HEK293 (cell line): ENCODE measurements around the gene PSMD5.
"Not testable (repeated sequence)": the region's sequence is repeated elsewhere in the genome, so short reads cannot be mapped to it uniquely, and the experiment has no call there.

Source experiments
- CTCF ChIA-PET: fragments of 350-600 bp; formaldehyde crosslinking; extraction: SDS; loops from one replicate; lab custom pipeline; 2021; ENCODE audit warnings: antibody characterized with exemption; lab: Yijun Ruan, JAX
- POLR2A ChIA-PET: fragments of 300-600 bp; formaldehyde crosslinking; extraction: SDS; loops from one replicate; lab custom pipeline; 2020; ENCODE audit warnings: antibody characterized with exemption, inconsistent platforms; lab: Yijun Ruan, JAX
- H3K27ac ChIP-seq: fragments of 200-500 bp; sonication (Bioruptor generic); 2 replicates; pipeline ENCODE4 v1.5.1; 2014; ENCODE audit warnings: low read depth, low read length, control low read depth, inconsistent platforms; ENCODE audit errors: extremely low read depth
- H3K36me3 ChIP-seq, 2 experiments: fragments of 200-500 bp in 1 of 2; sonication (Bioruptor generic) in 1 of 2; 1 replicate in 1 of 2; 2 replicates in 1 of 2; pipeline ENCODE4 v1.5.1; 2014 to 2017; ENCODE audit warnings: inconsistent platforms in 2 of 2, low read length in 2 of 2; ENCODE audit not compliant: control insufficient read depth in 2 of 2, insufficient read depth in 1 of 2
- H3K4me1 ChIP-seq: fragments of 200-500 bp; sonication (Bioruptor generic); 2 replicates; pipeline ENCODE4 v1.5.1; 2014; ENCODE audit warnings: mild to moderate bottlenecking, low read length, inconsistent platforms; ENCODE audit not compliant: control insufficient read depth, insufficient read depth
- H3K4me3 ChIP-seq: 2 replicates; pipeline ENCODE4 v1.5.1; 2011; ENCODE audit warnings: low read depth, mild to moderate bottlenecking, control low read depth, low read length, moderate library complexity
- H3K9me3 ChIP-seq: fragments of 200-500 bp; sonication (Bioruptor generic); 2 replicates; pipeline ENCODE4 v1.5.1; 2014; ENCODE audit warnings: low read depth, low read length, inconsistent platforms; ENCODE audit not compliant: control insufficient read depth, insufficient read depth
- BCL11B ChIP-seq: fragments of 450-650 bp; formaldehyde crosslinking; IDR thresholded peaks from 2 replicates; pipeline ENCODE4 v1.5.1; 2016; ENCODE audit warnings: low read depth, missing biosample characterization, missing genetic modification characterization
- ELK4 ChIP-seq: IDR thresholded peaks from 2 replicates; pipeline ENCODE4 v1.6.1; 2011; ENCODE audit warnings: mild to moderate bottlenecking, low read depth, low read length, borderline replicate concordance
- FEZF1 ChIP-seq: fragments of 450-650 bp; formaldehyde crosslinking; IDR thresholded peaks from 2 replicates; pipeline ENCODE4 v1.5.1; 2016; ENCODE audit warnings: missing biosample characterization, missing genetic modification characterization
- HOXA7 ChIP-seq: sonication (generic); formaldehyde crosslinking; IDR thresholded peaks from 2 replicates; pipeline ENCODE4 v1.8.1; 2022; ENCODE audit warnings: missing genetic modification reagents, borderline replicate concordance
- HOXC10 ChIP-seq: sonication (generic); formaldehyde crosslinking; IDR thresholded peaks from 2 replicates; pipeline ENCODE4 v1.8.1; 2023; ENCODE audit warnings: mild to moderate bottlenecking, missing genetic modification reagents
- PRDM4 ChIP-seq: fragments of 450-650 bp; formaldehyde crosslinking; IDR thresholded peaks from 2 replicates; pipeline ENCODE4 v1.5.1; 2017; ENCODE audit warnings: missing biosample characterization, missing genetic modification characterization
- SETDB1 ChIP-seq: IDR thresholded peaks from one replicate; pipeline ENCODE4 v1.6.1; 2017; ENCODE audit warnings: mild to moderate bottlenecking, low read length, moderate library complexity, mixed read lengths; ENCODE audit not compliant: insufficient read length
- ZFP37 ChIP-seq: fragments of 450-650 bp; formaldehyde crosslinking; IDR thresholded peaks from 2 replicates; pipeline ENCODE4 v1.5.1; 2016; ENCODE audit warnings: missing biosample characterization, missing genetic modification characterization
- ZNF18 ChIP-seq: fragments of 450-650 bp; formaldehyde crosslinking; IDR thresholded peaks from 2 replicates; pipeline ENCODE4 v1.5.1; 2016; ENCODE audit warnings: missing biosample characterization, missing genetic modification characterization
- ZNF184 ChIP-seq: fragments of 450-650 bp; IDR thresholded peaks from 2 replicates; pipeline ENCODE4 v1.5.1; 2018; ENCODE audit warnings: missing biosample characterization, mild to moderate bottlenecking, missing genetic modification characterization
- ZNF354C ChIP-seq: fragments of 450-650 bp; formaldehyde crosslinking; IDR thresholded peaks from 2 replicates; pipeline ENCODE4 v1.5.1; 2016; ENCODE audit warnings: missing biosample characterization, missing genetic modification characterization, low read depth, borderline replicate concordance
- ZNF366 ChIP-seq: fragments of 450-650 bp; formaldehyde crosslinking; conservative IDR thresholded peaks from 2 replicates; pipeline ENCODE4 v1.5.1; 2016; ENCODE audit warnings: missing biosample characterization, missing genetic modification characterization
- ZNF394 ChIP-seq: fragments of 450-650 bp; formaldehyde crosslinking; IDR thresholded peaks from 2 replicates; pipeline ENCODE4 v1.5.1; 2016; ENCODE audit warnings: missing biosample characterization, missing genetic modification characterization, mild to moderate bottlenecking, moderate library complexity, borderline replicate concordance
- ZNF426 ChIP-seq: fragments of 450-650 bp; formaldehyde crosslinking; IDR thresholded peaks from 2 replicates; pipeline ENCODE4 v1.5.1; 2017; ENCODE audit warnings: missing biosample characterization, missing genetic modification characterization, mild to moderate bottlenecking, inconsistent platforms, moderate library complexity
- ZNF501 ChIP-seq: fragments of 450-650 bp; formaldehyde crosslinking; IDR thresholded peaks from 2 replicates; pipeline ENCODE4 v1.5.1; 2016; ENCODE audit warnings: missing biosample characterization, missing genetic modification characterization
- ZNF514 ChIP-seq: fragments of 450-650 bp; formaldehyde crosslinking; IDR thresholded peaks from 2 replicates; pipeline ENCODE4 v1.5.1; 2016; ENCODE audit warnings: missing biosample characterization, missing genetic modification characterization
- ZNF560 ChIP-seq: fragments of 450-650 bp; formaldehyde crosslinking; IDR thresholded peaks from 2 replicates; pipeline ENCODE4 v1.5.1; 2017; ENCODE audit warnings: missing biosample characterization, missing genetic modification characterization, borderline replicate concordance
- ZNF596 ChIP-seq: fragments of 450-650 bp; IDR thresholded peaks from 2 replicates; pipeline ENCODE4 v1.5.0; 2018; ENCODE audit warnings: missing biosample characterization, mild to moderate bottlenecking, missing genetic modification characterization, moderate library complexity
- ZNF600 ChIP-seq: fragments of 450-650 bp; formaldehyde crosslinking; IDR thresholded peaks from 2 replicates; pipeline ENCODE4 v1.5.1; 2016; ENCODE audit warnings: missing biosample characterization, missing genetic modification characterization
- ZNF677 ChIP-seq: fragments of 450-650 bp; IDR thresholded peaks from 2 replicates; pipeline ENCODE4 v1.5.0; 2018; ENCODE audit warnings: missing biosample characterization, mild to moderate bottlenecking, missing genetic modification characterization, moderate library complexity
- ZNF747 ChIP-seq: fragments of 450-650 bp; formaldehyde crosslinking; IDR thresholded peaks from 2 replicates; pipeline ENCODE4 v1.5.1; 2016; ENCODE audit warnings: missing biosample characterization, missing genetic modification characterization
- ZNF785 ChIP-seq: fragments of 450-650 bp; formaldehyde crosslinking; IDR thresholded peaks from 2 replicates; pipeline ENCODE4 v1.5.1; 2016; ENCODE audit warnings: missing biosample characterization, missing genetic modification characterization
- ZSCAN23 ChIP-seq: fragments of 450-650 bp; formaldehyde crosslinking; IDR thresholded peaks from 2 replicates; pipeline ENCODE4 v1.5.1; 2016; ENCODE audit warnings: missing biosample characterization, missing genetic modification characterization
- ZSCAN4 ChIP-seq: fragments of 450-650 bp; formaldehyde crosslinking; IDR thresholded peaks from 2 replicates; pipeline ENCODE4 v1.5.1; 2017; ENCODE audit warnings: missing biosample characterization, missing genetic modification characterization

Gene PSMD5

GRCh38 chr9:120804784-120805363, 37.8 kb downstream of the PSMD5 start:
- H3K9me3 ChIP-seq, H3K4me1 ChIP-seq, POLR2A ChIA-PET, CTCF ChIA-PET, H3K27ac ChIP-seq, H3K36me3 ChIP-seq, H3K4me3 ChIP-seq: not testable (repeated sequence)
- TF ChIP-seq SETDB1 = peak; percentile 82

GRCh38 chr9:120801441-120801840, 41.3 kb downstream of the PSMD5 start:
- Histone ChIP-seq H3K27ac (no peak overlapping the region), H3K4me1 (no peaks in the 10 kb centered on the region), H3K36me3 (no peaks in the 10 kb centered on the region), H3K9me3 (no peaks in the 10 kb centered on the region), H3K4me3 (no peak overlapping the region)
- ChIA-PET CTCF (no interaction called here), POLR2A (interaction anchor here (1.3 kb wide), 1 partner anchor 8 kb away, joined by 5 read pairs; the partner anchor contains the start of gene FBXW2)
- TF ChIP-seq ELK4 = no peak
- no peak for TF ChIP-seq ZFP37
- TF ChIP-seq ZNF514 (tag by site-specific recombination) = no peak
- TF ChIP-seq ZNF354C (tag by site-specific recombination) = no peak

GRCh38 chr9:120792898-120793765, 49.6 kb downstream of the PSMD5 start, which contains the start of gene FBXW2:
Gene FBXW2 (minus strand): TSS chr9:120793416. CDS start chr9:120788258, 5,158 bp downstream.
- H3K4me1 ChIP-seq = no peaks in the 10 kb centered on the region
- POLR2A ChIA-PET = interaction anchor here (0.5 to 2.0 kb wide), 31 partner anchors 8 to 409 kb away, joined by 3 to 11 read pairs (median 4); partner anchors contain the start of genes CDK5RAP2, PHF19 and RAB14
- H3K4me3 ChIP-seq = peak within 1 kb of the TSS; percentile 84
- peak within 1 kb of the TSS; percentile 51; the same call in 1 of the 2 replicates for H3K27ac ChIP-seq
- H3K36me3 ChIP-seq = peaks cover 0 to 32% of the 10 kb centered on the region in 2 experiments; a peak in 1 of 3 replicates
- CTCF ChIA-PET = interaction anchor here (0.5 to 1.4 kb wide), 5 partner anchors 37 to 280 kb away, joined by 3 to 5 read pairs (median 4); no protein-coding TSS in a partner anchor
- H3K9me3 ChIP-seq = no peaks in the 10 kb centered on the region
- TF ChIP-seq FEZF1 (no peak), HOXA7 (CRISPR knock-in tag) (no peak), HOXC10 (CRISPR knock-in tag) (0 out of 2 replicates have a peak, but pooled peaks have one; percentile 30), BCL11B (tag by site-specific recombination) (no peak), ZNF501 (tag by site-specific recombination) (no peak; the same call in none of the 2 replicates), ZNF366 (no peak), ZNF18 (tag by site-specific recombination) (no peak), ZNF747 (no peak), ZSCAN4 (tag by site-specific recombination) (no peak), ZNF596 (no peak), ZNF184 (no peak), ZNF600 (tag by site-specific recombination) (0 out of 2 replicates have a peak, but pooled peaks have one; percentile 8), ZSCAN23 (tag by site-specific recombination) (no peak), ZNF677 (tag by site-specific recombination) (no peak), ZNF785 (tag by site-specific recombination) (no peak), ZNF394 (tag by site-specific recombination) (peak; percentile 50), PRDM4 (tag by site-specific recombination) (no peak), ZNF560 (tag by site-specific recombination) (no peak), ZNF426 (no peak)
